A549 (cell line): ENCODE results near the gene ZNF276.
"Not testable (repeated sequence)": the region's sequence is repeated elsewhere in the genome, so short reads cannot be mapped to it uniquely, and the experiment has no call there.

Source experiments
- BHLHE40 ChIP-seq: IDR thresholded peaks from 2 replicates; pipeline ENCODE4 v1.6.1; 2012; ENCODE audit warnings: low read depth, low read length, inconsistent platforms
- CHD2 ChIP-seq: fragments of 150-350 bp; IDR thresholded peaks from 2 replicates; pipeline ENCODE4 v1.6.1; 2014; ENCODE audit warnings: low read length; ENCODE audit not compliant: partially characterized antibody

DNA sequence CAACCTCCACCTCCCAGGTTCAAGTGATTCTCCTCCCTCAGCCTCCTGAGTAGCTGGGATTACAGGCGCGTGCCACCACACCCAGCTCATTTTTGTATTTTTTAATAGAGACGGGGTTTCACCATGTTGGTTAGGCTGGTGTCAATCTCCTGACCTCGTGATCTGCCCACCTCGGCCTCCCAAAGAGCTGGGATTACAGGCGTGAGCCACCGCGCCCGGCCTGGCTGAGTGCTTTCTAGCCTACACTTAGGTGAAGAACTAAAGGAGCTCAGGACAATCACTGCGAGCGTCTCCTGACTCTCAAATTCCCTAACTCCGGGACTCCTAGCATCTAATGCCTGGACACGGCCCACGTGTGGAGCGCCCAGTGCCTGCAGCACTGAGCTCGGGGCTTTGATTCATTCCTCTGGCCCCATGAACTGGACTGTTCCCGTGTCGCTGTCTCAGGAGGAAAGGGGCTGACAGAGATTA, 21.7 kb upstream of the ZNF276 start:
- TF ChIP-seq CHD2, BHLHE40: not testable (repeated sequence)
